Activated CD8-positive, alpha-beta memory T cell treated with anti-CD3 and anti-CD28 coated beads, Interleukin-2, amount 10 ng/mL, durations not matched to agents 7 days and 5 days (primary cell): ENCODE results near the gene TNNT1. TPM values are rescaled to one million over a fixed set of nuclear protein-coding genes. Genes with fewer than 3 reads are reported as not detected.

Source experiments
- ATAC-seq: fragments of 150-1000 bp; cut with Tn5 transposase; one replicate; pipeline ENCODE4 v1.10.0; 2021; ENCODE audit warnings: moderate library complexity
- CTCF ChIA-PET: fragments of 350-600 bp; sonication (Branson Sonifier 250); formaldehyde crosslinking; loops from one replicate; lab custom pipeline; 2021; ENCODE audit warnings: antibody characterized with exemption; lab: Charles Lee
- DNase-seq: peaks from one replicate; pipeline ENCODE4 v3.0.0-alpha.2; 2020
- H3K27ac Mint-ChIP-seq: one replicate; pipeline ENCODE4 v1.8.0; 2021; ENCODE audit warnings: mild to moderate bottlenecking, mixed read lengths
- H3K27me3 Mint-ChIP-seq: one replicate; pipeline ENCODE4 v1.8.0; 2021; ENCODE audit warnings: mixed read lengths
- H3K36me3 Mint-ChIP-seq: one replicate; pipeline ENCODE4 v1.8.0; 2021; ENCODE audit warnings: mild to moderate bottlenecking, mixed read lengths
- H3K4me1 Mint-ChIP-seq: one replicate; pipeline ENCODE4 v1.8.0; 2021; ENCODE audit warnings: mixed read lengths
- H3K4me3 Mint-ChIP-seq: one replicate; pipeline ENCODE4 v1.8.0; 2021; ENCODE audit warnings: mild to moderate bottlenecking, moderate library complexity, mixed read lengths
- H3K9me3 Mint-ChIP-seq: one replicate; pipeline ENCODE4 v1.8.0; 2022; ENCODE audit warnings: low read depth, mixed read lengths
- total RNA-seq, 2 experiments: library from RNA; stranded (reverse); gene quantifications; one replicate each; pipeline ENCODE4 v1.2.3, GENCODE V29; 2021

TNNT1 gene
- total RNA-seq, 2 experiments from 2014 or later, result 0.41 to 1.0 TPM

- H3K36me3 Mint-ChIP-seq, result no peaks in the 10 kb centered on the region
- peaks cover 4% of the 10 kb centered on the region for H3K4me1 Mint-ChIP-seq
- CTCF ChIA-PET, result interaction anchor here (0.7 to 4.6 kb wide), 7 partner anchors 8 to 357 kb away, joined by 3 to 22 read pairs (median 3); partner anchors contain the start of gene KMT5C
- H3K27me3 Mint-ChIP-seq, result peaks cover 50% of the 10 kb centered on the region
- peak; percentile 27 for ATAC-seq
- H3K4me3 Mint-ChIP-seq, result no peak overlapping the region
- peaks cover under 1% of the 10 kb centered on the region for H3K9me3 Mint-ChIP-seq
- no peak for DNase-seq
- H3K27ac Mint-ChIP-seq, result no peak overlapping the region
Measured at GRCh38 chr19:55146705-55147273, 2.2 kb downstream of the TNNT1 start.

GRCh38 chr19:55146078-55146704 lies 2.8 kb downstream of the TNNT1 start:
- Mint-ChIP-seq H3K4me3 (no peak overlapping the region), H3K9me3 (no peaks in the 10 kb centered on the region), H3K27ac (no peak overlapping the region), H3K36me3 (no peaks in the 10 kb centered on the region), H3K27me3 (peaks cover 56% of the 10 kb centered on the region), H3K4me1 (peaks cover 6% of the 10 kb centered on the region)
- ATAC-seq (peak; percentile 51), DNase-seq (peak; percentile 56)
- CTCF ChIA-PET, result interaction anchor here (0.7 to 4.6 kb wide), 7 partner anchors 8 to 358 kb away, joined by 3 to 22 read pairs (median 3); partner anchors contain the start of gene KMT5C

DNA sequence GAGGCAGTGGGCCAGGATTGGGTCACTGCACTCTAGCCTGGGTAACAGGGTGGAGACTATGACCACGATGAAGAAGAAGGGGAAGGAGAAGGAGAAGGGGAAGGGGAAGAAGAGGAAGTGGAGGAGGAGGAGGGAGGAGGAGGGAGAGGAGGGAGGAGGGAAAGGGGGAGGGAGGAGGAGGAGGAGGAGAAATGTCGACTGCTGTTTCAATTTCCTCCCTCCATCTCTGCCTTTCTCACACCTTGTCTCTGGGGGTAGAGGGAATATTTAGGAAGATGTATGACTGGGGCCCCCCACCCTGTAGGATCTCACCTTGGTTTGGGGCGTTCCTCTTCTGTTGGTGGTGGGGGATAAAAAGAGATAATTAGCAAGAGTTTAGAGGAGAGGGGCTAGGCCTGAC lies 3.8 kb downstream of the TNNT1 start:
- H3K27ac Mint-ChIP-seq, result no peak overlapping the region
- H3K36me3 Mint-ChIP-seq, result no peaks in the 10 kb centered on the region
- CTCF ChIA-PET, result interaction anchor here (0.7 to 4.6 kb wide), 6 partner anchors 14 to 359 kb away, joined by 3 to 22 read pairs (median 9); no protein-coding TSS in a partner anchor
- ATAC-seq, result no peak
- DNase-seq, result no peak
- peaks cover 7% of the 10 kb centered on the region for H3K4me1 Mint-ChIP-seq
- H3K9me3 Mint-ChIP-seq, result no peaks in the 10 kb centered on the region
- H3K27me3 Mint-ChIP-seq, result peaks cover 59% of the 10 kb centered on the region
- H3K4me3 Mint-ChIP-seq, result no peak overlapping the region

GRCh38 chr19:55141696-55142095 lies 7.3 kb downstream of the TNNT1 start:
- Mint-ChIP-seq H3K4me3 (no peak overlapping the region), H3K27ac (no peak overlapping the region), H3K27me3 (peaks cover 44% of the 10 kb centered on the region), H3K9me3 (no peaks in the 10 kb centered on the region), H3K4me1 (peaks cover 7% of the 10 kb centered on the region), H3K36me3 (no peaks in the 10 kb centered on the region)
- CTCF ChIA-PET, result interaction anchor here (0.6 to 3.3 kb wide), 38 partner anchors 9 to 508 kb away, joined by 3 to 33 read pairs (median 4); partner anchors contain the start of genes ISOC2, KMT5C, PPP6R1 and TMEM238
- ATAC-seq (no peak), DNase-seq (no peak)

DNA sequence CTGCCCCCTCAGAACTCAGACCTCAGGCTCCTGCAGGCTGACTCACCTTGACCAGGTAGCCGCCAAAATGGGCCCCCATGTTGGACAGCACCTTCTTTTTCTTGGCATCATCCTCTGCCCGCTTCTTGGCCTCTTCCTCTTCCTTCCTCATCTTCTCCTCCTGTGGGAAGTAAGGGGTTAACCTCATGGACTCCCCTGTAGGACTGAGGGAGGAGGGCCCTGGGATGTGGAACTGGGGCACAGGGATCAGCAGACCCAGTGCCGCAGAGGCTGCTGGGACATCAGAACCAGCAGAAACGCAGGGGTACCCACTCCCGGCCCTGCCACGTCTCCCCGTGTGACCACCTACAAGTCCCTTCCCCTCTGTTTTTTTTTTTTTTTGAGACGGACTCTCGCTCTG lies 11.1 kb downstream of the TNNT1 start:
- Mint-ChIP-seq H3K4me1 (peaks cover 6% of the 10 kb centered on the region), H3K4me3 (no peak overlapping the region), H3K9me3 (no peaks in the 10 kb centered on the region), H3K36me3 (no peaks in the 10 kb centered on the region), H3K27me3 (peaks cover 29% of the 10 kb centered on the region), H3K27ac (no peak overlapping the region)
- no peak for DNase-seq
- CTCF ChIA-PET, result no interaction called here
- ATAC-seq, result no peak

GRCh38 chr19:55136399-55137102 lies 12.5 kb downstream of the TNNT1 start:
- no peak overlapping the region for H3K4me3 Mint-ChIP-seq
- peaks cover 31% of the 10 kb centered on the region for H3K27me3 Mint-ChIP-seq
- DNase-seq (no peak), ATAC-seq (no peak)
- peaks cover 3% of the 10 kb centered on the region for H3K4me1 Mint-ChIP-seq
- H3K9me3 Mint-ChIP-seq, result no peaks in the 10 kb centered on the region
- CTCF ChIA-PET, result interaction anchor here (0.5 to 1.8 kb wide), 6 partner anchors 24 to 367 kb away, joined by 3 to 7 read pairs (median 5); no protein-coding TSS in a partner anchor
- no peaks in the 10 kb centered on the region for H3K36me3 Mint-ChIP-seq
- H3K27ac Mint-ChIP-seq, result no peak overlapping the region

DNA sequence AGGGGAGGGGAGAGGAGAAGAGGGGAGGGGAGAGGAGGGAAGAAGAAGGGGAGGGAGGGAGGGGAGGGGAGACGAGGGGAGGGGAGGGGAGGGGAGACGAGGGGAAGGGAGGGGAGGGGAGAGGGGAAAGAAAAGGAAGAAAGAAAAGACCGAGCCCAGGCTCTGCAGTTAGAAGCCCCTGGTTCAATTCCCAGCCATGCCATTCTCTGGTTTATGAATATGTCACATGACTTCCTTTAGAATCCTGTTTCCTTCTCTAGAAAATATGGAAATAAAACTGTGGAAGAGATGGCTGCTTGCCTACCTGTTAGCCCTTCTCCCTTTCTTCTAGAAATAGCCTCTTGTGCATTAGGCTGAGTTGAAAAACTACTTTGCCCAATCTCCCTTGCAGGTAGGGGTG lies 14.3 kb downstream of the TNNT1 start:
- H3K36me3 Mint-ChIP-seq, result no peaks in the 10 kb centered on the region
- H3K4me3 Mint-ChIP-seq, result no peak overlapping the region
- ATAC-seq (no peak), DNase-seq (no peak)
- H3K9me3 Mint-ChIP-seq, result no peaks in the 10 kb centered on the region
- CTCF ChIA-PET, result interaction anchor here (1.0 kb wide), 1 partner anchor 253 kb away, joined by 4 read pairs; no protein-coding TSS in a partner anchor
- H3K27ac Mint-ChIP-seq, result no peak overlapping the region
- peaks cover 32% of the 10 kb centered on the region for H3K27me3 Mint-ChIP-seq
- no peaks in the 10 kb centered on the region for H3K4me1 Mint-ChIP-seq

DNA sequence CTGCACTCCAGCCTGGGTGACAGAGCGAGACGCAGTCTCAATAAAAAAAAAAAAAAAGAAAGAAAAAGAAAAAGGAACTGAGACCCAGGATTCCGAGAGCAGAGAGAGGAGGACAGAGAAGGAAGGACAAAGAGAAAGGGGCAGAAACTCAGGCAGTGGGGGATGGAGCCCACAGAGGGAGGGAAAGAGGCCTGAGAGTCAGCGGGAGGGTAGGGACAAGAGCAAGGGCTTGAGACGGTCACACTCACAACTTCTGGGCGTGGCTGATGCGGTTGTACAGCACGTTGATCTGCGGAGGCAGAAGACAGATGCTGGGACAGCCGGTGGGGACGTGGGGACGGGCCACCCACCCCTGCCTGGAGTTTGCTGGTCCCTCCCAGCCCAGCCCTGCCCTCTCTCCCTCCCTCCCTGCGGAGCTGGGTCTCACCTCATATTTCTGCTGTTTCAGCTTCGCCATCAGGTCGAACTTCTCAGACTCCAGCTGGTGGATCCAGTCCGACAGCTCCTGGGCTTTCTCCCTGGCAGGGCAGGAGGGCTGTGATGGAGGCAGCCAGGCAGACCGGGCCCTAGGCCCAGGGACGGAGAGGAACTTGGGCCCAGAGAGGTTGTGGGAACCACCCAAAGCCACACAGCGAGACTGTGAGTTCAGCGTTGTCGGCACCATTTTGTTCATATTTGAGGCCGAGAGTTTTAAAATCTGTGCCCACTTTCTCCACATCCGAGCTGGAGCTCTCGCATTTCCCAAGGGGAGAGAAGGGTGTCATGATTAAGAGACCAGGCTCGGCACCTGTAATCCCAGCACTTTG lies 15.2 kb downstream of the TNNT1 start:
- Mint-ChIP-seq H3K27me3 (peaks cover 36% of the 10 kb centered on the region), H3K9me3 (no peaks in the 10 kb centered on the region), H3K36me3 (no peaks in the 10 kb centered on the region), H3K4me1 (no peaks in the 10 kb centered on the region), H3K4me3 (no peak overlapping the region), H3K27ac (no peak overlapping the region)
- no peak for DNase-seq
- no peak for ATAC-seq
- CTCF ChIA-PET, result interaction anchor here (1.0 to 1.9 kb wide), 4 partner anchors 27 to 252 kb away, joined by 4 to 13 read pairs (median 12); no protein-coding TSS in a partner anchor

- no peak overlapping the region for H3K27ac Mint-ChIP-seq
- H3K27me3 Mint-ChIP-seq, result peaks cover 37% of the 10 kb centered on the region
- no peaks in the 10 kb centered on the region for H3K4me1 Mint-ChIP-seq
- no peaks in the 10 kb centered on the region for H3K36me3 Mint-ChIP-seq
- DNase-seq (no peak), ATAC-seq (peak; percentile 30)
- CTCF ChIA-PET, result interaction anchor here (1.5 to 1.9 kb wide), 4 partner anchors 8 to 251 kb away, joined by 6 to 13 read pairs (median 12); no protein-coding TSS in a partner anchor
- no peak overlapping the region for H3K4me3 Mint-ChIP-seq
- no peaks in the 10 kb centered on the region for H3K9me3 Mint-ChIP-seq
Measured at GRCh38 chr19:55132453-55133129, 16.4 kb downstream of the TNNT1 start.

DNA sequence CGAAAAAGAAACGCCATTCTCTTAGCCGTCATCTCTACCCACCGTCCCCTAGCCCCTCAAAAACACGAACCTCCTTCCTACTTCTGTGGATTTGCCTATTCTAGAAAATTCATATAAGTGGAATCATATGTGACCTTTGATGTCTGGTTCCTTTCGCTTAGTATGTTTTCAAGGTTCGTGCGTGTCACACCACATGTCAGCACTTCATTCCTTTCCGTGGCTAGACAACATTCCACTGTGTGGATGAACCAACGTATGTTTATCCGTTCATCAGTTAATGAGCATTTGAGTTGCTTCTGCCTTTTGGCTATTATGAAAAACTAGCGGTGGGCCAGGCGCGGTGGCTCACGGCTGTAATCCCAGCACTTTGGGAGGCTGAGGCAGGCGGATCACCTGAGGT lies 17.6 kb downstream of the TNNT1 start:
- CTCF ChIA-PET, result interaction anchor here (1.9 kb wide), 1 partner anchor 42 kb away, joined by 12 read pairs; no protein-coding TSS in a partner anchor
- Mint-ChIP-seq H3K4me1 (no peaks in the 10 kb centered on the region), H3K36me3 (no peaks in the 10 kb centered on the region), H3K27me3 (peaks cover 48% of the 10 kb centered on the region), H3K27ac (no peak overlapping the region), H3K9me3 (no peaks in the 10 kb centered on the region), H3K4me3 (no peak overlapping the region)
- ATAC-seq, result no peak
- no peak for DNase-seq

GRCh38 chr19:55119053-55119452 lies 30.0 kb downstream of the TNNT1 start:
- H3K4me1 Mint-ChIP-seq, result peaks cover 36% of the 10 kb centered on the region
- peak overlapping the region; percentile 35 for H3K4me3 Mint-ChIP-seq
- no peak overlapping the region for H3K27ac Mint-ChIP-seq
- peaks cover 17% of the 10 kb centered on the region for H3K27me3 Mint-ChIP-seq
- peaks cover 4% of the 10 kb centered on the region for H3K36me3 Mint-ChIP-seq
- CTCF ChIA-PET, result interaction anchor here (0.9 to 1.7 kb wide), 4 partner anchors 40 to 385 kb away, joined by 3 read pairs; no protein-coding TSS in a partner anchor
- no peak for ATAC-seq
- peak; percentile 44 for DNase-seq
- H3K9me3 Mint-ChIP-seq, result no peaks in the 10 kb centered on the region

GRCh38 chr19:55118401-55118991 lies 30.5 kb downstream of the TNNT1 start:
- peaks cover 4% of the 10 kb centered on the region for H3K36me3 Mint-ChIP-seq
- peaks cover 11% of the 10 kb centered on the region for H3K27me3 Mint-ChIP-seq
- DNase-seq (peak; percentile 67), ATAC-seq (no peak)
- no peaks in the 10 kb centered on the region for H3K9me3 Mint-ChIP-seq
- peak overlapping the region; percentile 97 for H3K4me3 Mint-ChIP-seq
- CTCF ChIA-PET, result interaction anchor here (0.7 to 3.7 kb wide), 8 partner anchors 23 to 385 kb away, joined by 3 to 17 read pairs (median 3); no protein-coding TSS in a partner anchor
- H3K4me1 Mint-ChIP-seq, result peaks cover 36% of the 10 kb centered on the region
- peak overlapping the region; percentile 96 for H3K27ac Mint-ChIP-seq
